ENCODE measurements around the gene LARGE1. TPM values are rescaled to one million over a fixed set of nuclear protein-coding genes. Genes with fewer than 3 reads are reported as not detected.

LARGE1 gene
- total and polyA plus RNA-seq, 2 of the 8 experiments (the other 6 are each of a cell fraction or from before 2014, with no cell fraction given): 43.7 to 83.0 TPM

- no peak for TF ChIP-seq HDAC2 (IDR thresholded peaks at IDR 0.05; ENCODE audit: borderline replicate concordance in 1 of 2, low read depth in 2 of 2, low read length in 2 of 2)
- no peak for TF ChIP-seq SAP30 (IDR thresholded peaks at IDR 0.05; ENCODE audit: insufficient read depth, insufficient replicate concordance, low read length)
- no peak for TF ChIP-seq BACH1 (IDR thresholded peaks at IDR 0.05; ENCODE audit: low read length)
- no peak for TF ChIP-seq CHD1 (IDR thresholded peaks at IDR 0.05; ENCODE audit: low read depth, low read length)
- TF ChIP-seq GTF2F1 (IDR thresholded peaks at IDR 0.05; ENCODE audit: borderline replicate concordance, low read depth, low read length): no peak
- TF ChIP-seq TCF12 (IDR thresholded peaks at IDR 0.05; ENCODE audit: low read depth, low read length): no peak
Measured at GRCh38 chr22:33666961-33667619, 253.2 kb downstream of the LARGE1 start (continued).
